DMS 273 (cell line): ENCODE results near the gene MAGEA11.
"Not testable (repeated sequence)": the region's sequence is repeated elsewhere in the genome, so short reads cannot be mapped to it uniquely, and the experiment has no call there.

Source experiments
- DNase-seq: peaks from one replicate; lab custom pipeline; 2025; ENCODE audit not compliant: unreplicated experiment; lab: John Stamatoyannopoulos, UW

MAGEA11 gene

DNA sequence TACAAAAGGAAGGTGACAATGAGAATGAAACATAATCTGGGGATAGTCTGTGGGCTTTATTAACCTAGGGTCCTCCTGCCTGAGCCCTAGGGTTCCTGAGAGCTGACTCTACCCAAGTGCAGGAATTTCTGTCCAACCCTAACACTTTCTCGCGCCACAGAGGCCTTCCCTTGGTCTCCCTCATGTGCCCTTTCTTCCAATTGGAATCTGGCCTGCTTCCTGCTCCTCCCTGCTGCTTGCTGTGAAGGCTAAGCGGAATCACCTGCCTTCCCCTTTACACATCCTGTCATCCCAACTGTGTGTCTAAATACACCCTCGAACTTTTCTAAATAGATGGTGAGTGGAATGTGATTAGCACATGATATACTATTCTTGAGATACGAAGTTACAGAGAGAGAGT is 5.9 kb downstream of the MAGEA11 start:
- DNase-seq = no peak

DNA sequence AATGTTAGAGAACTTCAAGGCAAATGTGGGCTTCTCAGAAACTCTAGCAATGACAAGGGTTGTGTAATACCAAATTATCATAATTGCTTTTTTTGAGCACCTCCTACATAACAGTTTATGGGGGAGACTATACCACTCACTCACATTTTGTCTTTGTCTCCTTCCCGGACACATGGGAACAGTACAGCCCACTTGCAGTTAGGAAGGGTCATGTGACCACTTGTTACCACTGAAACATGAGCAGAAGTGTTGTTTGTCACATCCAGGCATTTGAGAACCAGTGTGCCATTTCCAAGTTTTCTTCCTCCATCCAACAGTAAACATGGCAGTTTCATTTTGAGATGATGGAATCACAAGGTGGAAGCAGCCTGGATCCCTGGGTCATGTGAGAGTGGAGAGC is 6.9 kb downstream of the MAGEA11 start:
- DNase-seq = no peak

DNA sequence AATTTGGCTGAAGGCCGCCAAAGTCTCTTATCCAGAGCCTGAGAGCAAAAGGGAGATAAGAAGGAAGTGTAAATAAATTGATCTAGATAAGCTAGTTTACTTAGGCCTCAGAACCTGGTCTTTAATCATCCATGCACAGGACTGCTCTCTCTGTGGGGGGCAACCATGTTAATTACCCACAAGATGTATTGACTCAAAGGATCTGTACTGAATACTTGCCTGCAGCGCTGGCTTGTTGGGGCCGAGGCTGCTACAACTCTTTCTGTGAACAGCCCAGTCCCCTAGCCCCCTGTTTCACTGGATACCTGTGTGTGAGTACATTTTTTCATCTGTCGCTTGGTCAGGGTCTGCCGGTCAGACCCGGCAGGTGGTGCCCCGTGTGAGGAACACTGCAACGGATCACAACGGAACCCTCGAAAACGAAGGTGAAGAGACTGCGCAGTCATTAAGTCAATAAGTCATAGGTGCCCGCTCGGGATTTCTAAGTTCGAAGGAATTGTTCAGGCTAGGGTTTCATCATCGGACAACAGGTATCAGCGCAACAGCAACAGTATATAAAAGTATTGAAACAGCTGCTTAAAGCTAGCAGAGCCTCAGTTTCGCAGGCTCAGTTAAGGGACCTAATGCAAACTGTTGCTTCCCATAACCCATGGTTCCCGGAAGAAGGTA is 8.3 kb downstream of the MAGEA11 start:
- no peak for DNase-seq

DNA sequence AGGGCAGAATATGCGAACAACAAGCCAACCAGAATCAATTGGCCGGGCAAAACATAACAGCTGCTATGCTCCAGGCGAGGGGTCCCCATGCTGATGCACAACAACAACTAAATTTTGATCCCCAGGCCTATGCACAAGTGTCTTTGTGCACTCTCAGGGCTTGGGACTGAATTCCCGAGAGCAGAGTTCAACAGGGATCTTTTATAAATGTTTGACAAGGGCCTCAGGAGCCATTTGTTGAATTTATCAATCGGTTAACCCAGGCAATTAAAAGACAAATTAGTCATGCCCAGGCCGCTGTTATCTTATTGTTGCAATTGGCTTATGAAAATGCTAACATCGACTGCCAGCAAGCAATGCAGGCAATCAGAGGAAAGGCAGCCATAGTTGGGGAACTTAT is 9.4 kb downstream of the MAGEA11 start:
- DNase-seq = not testable (repeated sequence)

DNA sequence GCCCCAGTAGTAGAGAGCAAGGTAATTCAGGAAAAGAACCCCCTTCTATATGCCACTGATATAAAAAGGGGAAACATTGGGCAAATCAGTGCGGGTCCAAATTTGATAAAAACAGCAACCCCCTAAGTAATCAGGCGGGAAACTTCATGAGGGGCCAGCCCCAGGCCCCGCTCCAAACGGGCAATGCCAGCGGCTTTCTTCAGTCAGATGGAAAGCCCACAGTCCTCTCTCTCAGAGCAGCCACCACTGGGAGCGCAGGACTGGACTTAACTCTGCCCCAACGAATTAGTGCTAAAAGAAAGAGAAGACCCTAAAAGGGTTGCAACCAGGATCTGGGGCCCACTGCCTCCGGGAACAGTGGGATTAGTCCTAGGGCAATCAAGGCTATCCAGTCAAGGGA is 9.9 kb downstream of the MAGEA11 start:
- DNase-seq = no peak

DNA sequence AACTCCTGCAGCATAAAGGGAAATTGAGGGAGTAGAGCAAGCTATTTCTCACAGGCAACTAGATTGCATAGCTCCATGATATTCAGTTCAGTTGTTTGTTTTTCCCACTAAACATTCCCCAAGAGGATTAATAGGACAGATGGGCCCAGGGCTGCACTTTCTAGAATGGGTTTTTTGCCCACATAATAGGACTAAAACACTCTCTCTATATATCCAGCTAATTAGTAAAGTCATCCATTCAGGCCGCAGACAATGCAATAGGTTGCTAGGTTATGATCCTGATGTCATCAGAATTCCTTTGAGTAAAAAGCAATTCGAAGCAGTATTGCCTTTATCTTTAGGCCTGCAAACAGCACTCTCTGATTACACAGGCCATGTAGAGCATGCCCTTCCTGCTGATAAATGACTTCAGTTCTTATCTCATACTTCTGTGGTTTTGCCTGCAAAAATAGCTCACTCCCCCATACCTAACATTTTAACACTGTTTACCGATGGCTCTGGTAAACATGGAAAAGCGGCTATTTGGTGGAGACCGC is 11.8 kb downstream of the MAGEA11 start:
- not testable (repeated sequence) for DNase-seq

DNA sequence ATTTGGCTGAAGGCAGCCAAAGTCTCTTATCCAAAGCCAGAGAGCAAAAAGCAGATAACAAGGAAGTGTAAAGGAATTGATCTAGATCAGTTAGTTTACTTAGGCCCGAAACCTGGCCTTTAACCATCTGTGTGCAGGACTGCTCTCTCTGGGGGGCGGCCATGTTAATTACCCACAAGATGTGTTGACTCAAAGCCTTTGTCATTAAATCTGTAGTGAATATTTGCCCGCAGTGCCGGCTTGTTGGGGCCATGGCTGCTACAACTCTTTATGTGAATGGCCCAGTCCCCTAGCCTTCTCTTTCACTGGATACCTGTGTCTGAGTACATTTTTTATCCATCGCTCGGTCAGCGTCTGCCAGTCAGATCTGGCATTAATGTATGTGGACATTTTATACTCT is 15.4 kb downstream of the MAGEA11 start:
- DNase-seq = not testable (repeated sequence)

DNA sequence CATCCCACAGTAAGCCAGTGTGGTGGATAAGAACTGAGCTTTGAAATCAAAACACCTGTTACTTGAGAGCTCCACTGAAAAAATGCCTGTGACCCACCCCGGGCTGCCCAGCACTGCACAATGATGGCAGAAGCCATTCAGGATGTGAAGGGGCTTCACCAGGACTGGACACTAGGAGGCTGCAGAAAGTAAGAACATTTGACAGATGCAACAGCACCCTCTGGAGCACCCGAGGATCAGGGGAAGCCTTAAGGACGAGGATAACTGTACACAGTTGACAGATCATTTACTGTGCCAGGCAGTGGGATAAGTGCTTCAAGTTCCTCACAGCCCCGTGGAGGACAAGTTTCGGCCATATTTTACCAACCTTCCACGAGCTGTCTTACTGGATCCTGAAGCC is 30.4 kb downstream of the MAGEA11 start:
- DNase-seq = not testable (repeated sequence)

DNA sequence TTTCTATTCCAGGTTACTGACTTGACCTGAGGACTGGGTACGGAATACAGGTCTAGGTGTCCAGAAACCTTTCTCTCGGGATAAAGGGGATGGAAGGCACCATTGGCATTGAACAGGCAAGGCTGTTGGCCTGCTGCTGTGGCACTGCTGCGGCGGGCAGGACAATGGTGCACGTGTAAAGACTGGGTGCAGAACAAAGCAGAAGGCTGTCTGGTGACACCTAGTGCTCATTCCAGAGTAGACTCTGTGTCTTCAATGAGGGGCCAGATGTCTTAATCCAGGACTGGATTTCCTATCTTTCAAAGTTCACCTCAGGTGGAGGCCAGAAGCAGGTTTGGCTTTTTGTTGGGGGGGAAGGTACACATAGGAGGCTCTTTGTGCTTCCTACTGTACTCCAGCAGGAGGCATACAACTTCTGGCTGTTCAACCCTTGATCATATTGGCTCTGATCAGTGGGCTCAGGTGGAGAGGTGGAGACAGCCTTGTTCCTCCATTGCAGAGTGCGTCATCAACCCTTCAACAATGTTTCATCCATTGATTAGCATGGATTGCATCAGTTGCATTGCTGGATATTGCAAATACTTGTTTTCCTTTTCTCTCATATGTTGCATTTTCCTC is 34.6 kb downstream of the MAGEA11 start:
- not testable (repeated sequence) for DNase-seq

DNA sequence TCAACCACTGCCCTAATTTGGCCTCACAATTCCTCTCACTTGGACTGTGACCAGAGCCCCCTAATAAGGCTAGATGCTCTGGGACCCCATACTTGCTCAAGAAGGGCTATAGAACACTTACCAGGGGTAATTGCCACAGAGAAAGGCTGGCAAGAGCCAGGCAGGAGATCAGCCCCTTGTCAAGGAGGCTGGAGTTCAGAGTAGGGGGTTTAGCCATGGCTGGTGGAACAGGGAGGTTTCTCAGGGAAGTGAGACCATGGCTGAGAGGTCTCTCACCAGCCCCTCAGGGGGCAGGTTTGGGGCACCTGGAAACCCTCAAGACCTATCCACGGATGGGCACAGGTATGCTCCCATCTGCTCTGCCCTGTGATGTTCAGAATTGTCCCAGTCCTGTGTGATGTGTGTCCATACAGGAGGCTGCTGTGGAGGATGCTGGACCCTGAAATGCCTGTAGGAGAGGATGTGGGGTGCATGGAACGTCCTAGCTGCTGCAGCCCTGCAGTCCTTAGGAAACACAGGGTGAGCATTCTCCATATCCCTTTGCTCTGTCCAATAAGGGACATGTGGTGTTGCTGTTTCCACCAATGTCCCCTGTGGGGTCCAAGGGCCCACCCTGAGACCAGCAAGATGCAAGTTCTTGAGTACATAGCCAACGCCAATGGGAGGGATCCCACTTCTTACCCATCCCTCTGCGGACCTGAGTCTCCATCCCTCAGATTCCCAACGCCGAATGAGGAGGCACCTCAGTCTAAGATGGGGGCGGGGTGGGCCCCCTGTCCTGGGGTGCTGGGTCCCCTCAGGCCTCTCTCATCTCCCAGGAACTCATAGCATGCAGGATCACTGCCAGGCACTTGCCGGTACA is 45.6 kb downstream of the MAGEA11 start:
- no peak for DNase-seq

DNA sequence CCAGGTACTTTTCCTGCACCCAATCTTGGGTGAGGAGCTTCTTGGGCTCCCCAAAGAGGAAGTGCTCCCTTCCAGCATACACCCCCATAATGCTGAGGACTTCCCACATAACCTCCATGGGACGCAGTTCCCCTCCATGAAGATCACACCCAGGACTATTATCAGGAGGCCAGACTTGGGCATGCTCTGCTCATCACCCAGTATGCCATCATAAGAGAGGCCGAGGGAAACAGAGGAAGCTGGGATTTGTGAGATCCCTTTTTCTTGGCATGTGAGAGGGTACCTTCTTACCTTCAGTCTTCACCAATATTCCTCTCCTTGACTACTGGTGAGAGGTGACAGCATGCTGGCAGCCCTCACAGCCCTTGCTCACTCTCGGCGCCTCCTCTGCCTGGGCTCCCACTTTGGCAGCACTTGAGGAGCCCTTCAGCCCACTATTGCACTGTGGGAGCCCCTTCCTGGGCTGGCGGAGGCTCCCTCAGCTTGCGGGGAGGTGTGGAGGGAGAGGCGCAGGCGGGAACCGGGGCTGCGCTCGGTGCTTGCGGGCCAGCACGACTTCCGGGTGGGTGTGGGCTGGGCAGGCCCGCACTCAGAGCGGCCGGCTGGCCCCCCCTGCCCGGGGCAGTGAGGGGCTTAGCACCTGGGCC is 46.3 kb downstream of the MAGEA11 start:
- no peak for DNase-seq

DNA sequence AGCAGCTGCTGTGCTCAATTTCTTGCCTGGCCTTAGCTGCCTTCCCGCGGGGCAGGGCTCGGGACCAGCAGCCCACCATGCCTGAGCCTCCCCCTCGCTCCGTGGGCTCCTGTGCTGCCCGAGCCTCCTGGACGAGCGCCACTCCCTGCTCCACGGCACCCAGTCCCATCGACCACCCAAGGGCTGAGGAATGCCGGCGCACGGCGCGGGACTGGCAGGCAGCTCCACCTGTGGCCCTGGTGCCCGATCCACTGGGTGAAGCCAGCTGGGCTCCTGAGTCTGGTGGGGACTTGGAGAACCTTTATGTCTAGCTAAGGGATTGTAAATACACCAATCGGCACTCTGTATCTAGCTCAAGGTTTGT is 46.8 kb downstream of the MAGEA11 start:
- not testable (repeated sequence) for DNase-seq

DNA sequence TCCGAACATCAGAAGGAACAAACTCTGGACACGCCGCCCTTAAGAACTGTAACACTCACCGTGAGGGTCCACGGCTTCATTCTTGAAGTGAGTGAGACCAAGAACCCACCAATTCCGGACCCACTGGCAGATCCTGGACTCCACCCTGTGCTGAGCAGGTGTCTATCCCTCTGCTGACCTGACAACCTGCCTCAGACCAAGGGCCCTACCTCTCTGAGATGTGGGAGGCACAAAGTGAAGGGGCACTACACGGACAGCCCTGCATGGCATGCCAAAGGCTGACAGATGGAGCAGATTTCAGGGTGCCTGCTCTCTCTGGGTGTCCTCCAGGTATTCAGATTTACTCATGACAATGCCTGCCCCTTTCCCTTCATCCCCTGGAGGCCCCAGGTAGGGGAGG is 48.0 kb downstream of the MAGEA11 start:
- no peak for DNase-seq

DNA sequence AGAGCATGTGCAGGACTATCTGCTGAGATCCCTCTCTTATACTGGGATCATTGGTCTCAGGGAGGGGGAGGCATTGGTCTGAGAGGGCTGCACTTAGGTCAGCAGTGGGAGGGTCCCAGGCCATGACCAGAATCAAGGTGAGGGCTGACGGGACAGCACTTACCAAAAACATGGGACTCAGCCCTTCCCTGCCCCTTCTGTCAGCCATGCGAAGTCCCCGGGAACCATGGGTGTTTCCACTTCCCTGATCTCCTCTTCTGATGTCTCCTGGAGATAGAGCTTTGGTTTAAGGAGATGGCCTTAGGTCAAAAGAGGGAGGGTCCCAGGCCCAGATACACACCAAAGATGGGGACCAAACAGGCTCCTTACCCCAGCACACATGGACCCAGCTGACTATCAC is 49.1 kb downstream of the MAGEA11 start:
- no peak for DNase-seq

DNA sequence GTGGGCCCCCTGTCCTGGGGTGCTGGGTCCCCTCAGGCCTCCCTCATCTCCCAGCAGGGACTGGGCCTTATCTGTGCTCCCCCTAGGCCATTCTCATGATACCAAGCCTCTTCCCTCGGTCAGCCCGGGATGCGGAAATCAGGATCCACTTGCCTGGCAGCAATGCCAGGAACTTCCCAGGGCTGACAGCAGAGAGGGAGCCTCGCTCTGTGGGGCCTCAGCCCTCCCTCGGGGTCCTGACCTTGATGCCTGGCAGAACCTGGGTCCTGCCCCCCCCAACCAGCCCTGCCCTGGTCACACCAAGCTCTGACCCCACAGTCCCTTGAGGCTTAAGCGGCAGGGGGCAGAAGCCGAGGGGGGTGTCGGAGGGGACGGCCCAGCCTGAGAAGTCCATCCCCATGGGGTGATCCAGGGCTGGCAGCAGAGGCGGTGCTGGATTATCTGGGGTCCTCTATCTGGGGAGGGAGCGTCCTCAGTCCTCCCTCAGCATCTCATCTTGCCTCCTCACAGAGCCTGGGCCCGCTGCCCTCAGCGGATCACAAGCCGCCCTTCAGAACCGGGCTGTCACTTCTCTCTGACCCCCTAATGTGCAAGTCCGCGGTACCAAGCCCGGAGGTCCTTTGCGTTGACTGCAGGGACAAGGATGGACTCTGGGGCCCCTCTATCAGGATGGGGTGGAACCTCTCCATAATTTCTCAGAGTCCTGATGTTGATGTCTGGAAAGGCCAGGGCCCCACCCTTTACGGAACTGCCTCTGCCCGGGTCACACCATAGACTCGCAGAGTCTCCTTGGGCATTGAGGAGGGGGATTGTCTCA is 50.2 kb downstream of the MAGEA11 start:
- DNase-seq = not testable (repeated sequence)

DNA sequence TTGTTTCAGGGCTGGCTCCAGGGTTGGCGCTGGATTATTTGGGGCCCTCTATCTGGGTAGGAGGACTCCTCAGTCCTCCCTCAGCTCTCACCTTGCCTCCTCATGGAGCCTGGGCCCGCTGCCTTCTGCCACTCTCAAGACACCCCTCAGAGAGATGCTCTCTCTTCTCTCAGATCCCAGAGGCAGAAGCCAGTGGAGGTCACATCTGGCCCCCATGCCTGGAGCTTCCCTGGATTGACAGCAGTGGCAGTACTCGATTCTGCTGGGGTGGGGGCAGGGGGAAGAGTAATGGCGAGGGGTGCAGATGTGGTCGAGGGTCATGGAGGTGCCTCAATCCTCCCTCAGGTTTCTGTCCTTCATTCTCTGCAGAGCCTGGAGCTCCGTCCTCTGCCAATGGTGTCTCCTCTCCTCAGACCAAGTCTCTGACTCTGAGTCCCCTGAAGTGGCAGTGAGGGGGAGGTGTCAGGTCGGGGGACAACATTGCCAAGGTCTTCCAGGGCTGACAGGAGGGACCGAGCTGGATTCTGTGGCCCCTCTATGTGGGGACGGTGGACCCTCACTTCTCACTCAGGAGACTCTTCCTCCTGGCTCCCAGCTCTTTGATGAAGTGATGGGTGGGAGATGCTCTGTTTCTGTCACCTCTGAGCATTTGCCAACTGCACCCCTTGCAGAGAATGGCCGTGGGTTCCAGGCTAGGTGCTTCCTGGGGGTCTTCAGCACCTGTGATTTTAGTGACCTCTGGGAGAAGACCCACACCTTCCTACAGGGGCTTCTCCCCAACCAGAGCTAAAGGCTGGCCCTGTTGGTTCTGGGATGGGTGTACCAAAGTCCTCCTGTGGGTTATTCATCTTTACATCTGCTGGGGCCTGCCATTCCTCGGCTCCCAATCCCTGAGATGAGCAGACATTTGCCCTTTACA is 51.1 kb downstream of the MAGEA11 start:
- DNase-seq = no peak
